HepG2 (cell line): ENCODE data around the gene GPN2. TPM values are rescaled to one million over a fixed set of nuclear protein-coding genes. Genes with fewer than 3 reads are reported as not detected.
A peak's percentile ranks its signal among the peaks of the same experiment; 100 is the strongest.

ENCODE experiments used
- ASH2L ChIP-seq: fragments of 300-600, 200-600 bp; sonication (generic); IDR thresholded peaks from 2 replicates; pipeline ENCODE4 v1.7.0; 2017; ENCODE audit warnings: low read depth, mild to moderate bottlenecking, moderate library complexity, mixed read lengths, low read length; ENCODE audit not compliant: insufficient read length
- BATF2 ChIP-seq: sonication (generic); formaldehyde crosslinking; IDR thresholded peaks from 2 replicates; pipeline ENCODE4 v1.8.0; 2022; ENCODE audit warnings: mild to moderate bottlenecking, missing genetic modification reagents, moderate library complexity
- E2F5 ChIP-seq: sonication (generic); formaldehyde crosslinking; conservative IDR thresholded peaks from 2 replicates; pipeline ENCODE4 v1.4.0; 2020; ENCODE audit warnings: missing genetic modification reagents
- KDM1A ChIP-seq: IDR thresholded peaks from 2 replicates; pipeline ENCODE4 v1.6.1; 2016; ENCODE audit warnings: missing compliant biosample characterization
- LRRFIP1 ChIP-seq: sonication (generic); formaldehyde crosslinking; conservative IDR thresholded peaks from 2 replicates; pipeline ENCODE4 v1.4.0; 2020; ENCODE audit warnings: missing genetic modification reagents
- MXD4 ChIP-seq: IDR thresholded peaks from 2 replicates; pipeline ENCODE4 v1.6.1; 2016; ENCODE audit warnings: mild to moderate bottlenecking, missing biosample characterization, missing genetic modification reagents
- NFYC ChIP-seq: IDR thresholded peaks from 2 replicates; pipeline ENCODE4 v1.6.1; 2016; ENCODE audit warnings: missing genetic modification reagents, missing compliant biosample characterization
- NR2F2 ChIP-seq: IDR thresholded peaks from 2 replicates; pipeline ENCODE4 v1.6.1; 2012; ENCODE audit warnings: low read depth, inconsistent platforms, borderline replicate concordance
- RBFOX2 ChIP-seq: fragments of 200-400 bp; formaldehyde crosslinking; IDR thresholded peaks from 2 replicates; pipeline ENCODE4 v1.6.1; 2017; ENCODE audit warnings: low read depth, mild to moderate bottlenecking, low read length
- RXRA ChIP-seq: sonication (generic); formaldehyde crosslinking; IDR thresholded peaks from 2 replicates; pipeline ENCODE4 v1.5.1; 2020; ENCODE audit warnings: missing genetic modification reagents
- SALL1 ChIP-seq: sonication (generic); formaldehyde crosslinking; IDR thresholded peaks from 2 replicates; pipeline ENCODE4 v1.8.0; 2022; ENCODE audit warnings: mild to moderate bottlenecking, missing genetic modification reagents
- SIN3A ChIP-seq: IDR thresholded peaks from 2 replicates; pipeline ENCODE4 v1.6.1; 2011; ENCODE audit warnings: low read depth, mild to moderate bottlenecking, control low read depth, low read length, borderline replicate concordance
- ZC3H4 ChIP-seq: sonication (generic); formaldehyde crosslinking; IDR thresholded peaks from 2 replicates; pipeline ENCODE4 v1.4.0; 2020; ENCODE audit warnings: missing genetic modification reagents, borderline replicate concordance
- ZFP82 ChIP-seq: sonication (generic); formaldehyde crosslinking; IDR thresholded peaks from 2 replicates; pipeline ENCODE4 v1.5.1; 2020; ENCODE audit warnings: mild to moderate bottlenecking, missing genetic modification reagents, borderline replicate concordance
- ZNF441 ChIP-seq: sonication (generic); formaldehyde crosslinking; IDR thresholded peaks from 2 replicates; pipeline ENCODE4 v1.7.0; 2021; ENCODE audit warnings: missing genetic modification reagents, borderline replicate concordance
- ZNF446 ChIP-seq: sonication (generic); formaldehyde crosslinking; IDR thresholded peaks from 2 replicates; pipeline ENCODE4 v1.5.0; 2020; ENCODE audit warnings: mild to moderate bottlenecking, missing genetic modification reagents
- polyA plus RNA-seq, 8 experiments: library from polyadenylated mRNA; depleted of rRNA in 3 of 8; stranded (reverse) in 7 of 8; unstranded in 1 of 8; fragments of >200 nt; fragmentation: Illumina TruSeq in 4 of 8; extraction: Trizol in 4 of 8; gene quantifications; 2 replicates each; pipeline versions ENCODE4 v1.2.1 to v1.2.3, GENCODE V29; 2011 to 2016; ENCODE audit warnings: low read depth in 4 of 8, missing spikeins in 1 of 8, mixed read lengths in 1 of 8; ENCODE audit not compliant: insufficient read depth in 1 of 8
- total RNA-seq, 5 experiments: library from RNA; depleted of rRNA; stranded (reverse); fragments of >200 nt; fragmentation: Illumina TruSeq; extraction: Trizol; gene quantifications; 2 replicates each; pipeline ENCODE4 v1.2.3, GENCODE V29; 2016; ENCODE audit warnings: low read depth in 1 of 5
- TF ChIP-seq, protein P1 (sequence below), 2 experiments: sonication (generic) in 1 of 2; formaldehyde crosslinking in 1 of 2; IDR thresholded peaks; 2 replicates each; pipeline versions ENCODE4 v1.4.0 to v1.6.1; 2016 to 2020; ENCODE audit warnings: borderline replicate concordance in 1 of 2, low read depth in 1 of 2, mild to moderate bottlenecking in 1 of 2, missing genetic modification reagents in 1 of 2
- TF ChIP-seq, protein P2 (sequence below): sonication (generic); formaldehyde crosslinking; IDR thresholded peaks from 2 replicates; pipeline ENCODE4 v1.5.1; 2020; ENCODE audit warnings: mild to moderate bottlenecking, missing genetic modification reagents, moderate library complexity

GPN2 gene
- total and polyA plus RNA-seq, 2 of the 13 experiments (the other 11 are each of a cell fraction or from before 2014, with no cell fraction given), result 19.3 to 38.9 TPM

DNA sequence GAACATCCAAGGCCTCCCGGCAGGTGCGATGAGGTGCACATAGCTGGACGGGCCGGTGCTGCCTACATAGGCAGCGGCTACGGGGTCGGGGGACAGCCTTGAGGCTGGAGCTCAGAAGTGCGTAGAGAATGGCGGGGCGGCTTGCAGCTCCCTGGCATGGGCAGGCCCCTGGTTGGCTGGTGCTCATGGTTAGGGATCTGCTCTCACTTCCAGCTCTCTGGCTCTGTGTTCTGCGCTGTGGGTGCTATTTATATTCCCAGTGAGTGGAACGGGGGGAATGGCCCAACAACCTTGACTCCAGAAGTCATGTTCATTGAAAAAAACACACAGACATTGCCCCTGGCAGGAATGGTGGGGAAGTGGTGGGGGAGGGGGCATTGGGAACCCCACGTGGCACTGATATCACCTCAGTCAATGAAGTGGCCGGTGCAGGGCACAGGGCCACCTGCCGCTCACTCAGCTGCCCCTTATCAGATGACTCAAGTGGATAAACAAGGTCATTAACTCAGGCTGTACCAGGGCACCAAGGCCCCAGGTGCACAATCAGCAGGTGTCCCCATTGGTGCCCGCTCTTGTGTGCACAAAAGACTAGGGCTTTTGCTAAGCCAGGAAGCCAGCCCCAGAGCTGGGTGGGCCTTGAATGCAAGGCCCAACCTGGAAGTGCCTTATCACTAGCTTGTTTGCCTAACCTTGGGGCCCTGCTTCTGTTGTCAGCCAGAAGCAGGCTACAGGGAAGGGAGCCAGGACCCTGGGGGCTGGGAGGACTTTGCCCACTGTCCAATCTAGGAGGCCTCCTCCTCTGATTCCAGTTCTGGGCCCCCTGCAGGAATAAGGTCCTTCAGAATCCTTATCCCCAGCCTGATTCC lies 23.9 kb upstream of the GPN2 start, which contains the start of gene NR0B2 (continued):
- TF ChIP-seq, protein P1, sequence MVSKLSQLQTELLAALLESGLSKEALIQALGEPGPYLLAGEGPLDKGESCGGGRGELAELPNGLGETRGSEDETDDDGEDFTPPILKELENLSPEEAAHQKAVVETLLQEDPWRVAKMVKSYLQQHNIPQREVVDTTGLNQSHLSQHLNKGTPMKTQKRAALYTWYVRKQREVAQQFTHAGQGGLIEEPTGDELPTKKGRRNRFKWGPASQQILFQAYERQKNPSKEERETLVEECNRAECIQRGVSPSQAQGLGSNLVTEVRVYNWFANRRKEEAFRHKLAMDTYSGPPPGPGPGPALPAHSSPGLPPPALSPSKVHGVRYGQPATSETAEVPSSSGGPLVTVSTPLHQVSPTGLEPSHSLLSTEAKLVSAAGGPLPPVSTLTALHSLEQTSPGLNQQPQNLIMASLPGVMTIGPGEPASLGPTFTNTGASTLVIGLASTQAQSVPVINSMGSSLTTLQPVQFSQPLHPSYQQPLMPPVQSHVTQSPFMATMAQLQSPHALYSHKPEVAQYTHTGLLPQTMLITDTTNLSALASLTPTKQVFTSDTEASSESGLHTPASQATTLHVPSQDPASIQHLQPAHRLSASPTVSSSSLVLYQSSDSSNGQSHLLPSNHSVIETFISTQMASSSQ (IDR thresholded peaks at IDR 0.05; ENCODE audit: low read depth), result peak; percentile 90
- TF ChIP-seq, protein P1 (CRISPR knock-in tag; IDR thresholded peaks at IDR 0.05; ENCODE audit: borderline replicate concordance), result peak; percentile 97
- TF ChIP-seq E2F5 (CRISPR knock-in tag), result no peak
- TF ChIP-seq BATF2 (CRISPR knock-in tag), result peak; percentile 93
- TF ChIP-seq ZC3H4, result peak; percentile 39; the same call in 1 of the 2 replicates
- peak; percentile 50; the same call in 1 of the 2 replicates for TF ChIP-seq KDM1A
- TF ChIP-seq NFYC, result peak; percentile 59; the same call in 1 of the 2 replicates
- peak; percentile 38; the same call in 1 of the 2 replicates for TF ChIP-seq ZNF441
- TF ChIP-seq SALL1 (CRISPR knock-in tag), result peak; percentile 88
- no peak for TF ChIP-seq ASH2L
- TF ChIP-seq MXD4 (CRISPR knock-in tag), result peak; percentile 91
- TF ChIP-seq, protein P2, sequence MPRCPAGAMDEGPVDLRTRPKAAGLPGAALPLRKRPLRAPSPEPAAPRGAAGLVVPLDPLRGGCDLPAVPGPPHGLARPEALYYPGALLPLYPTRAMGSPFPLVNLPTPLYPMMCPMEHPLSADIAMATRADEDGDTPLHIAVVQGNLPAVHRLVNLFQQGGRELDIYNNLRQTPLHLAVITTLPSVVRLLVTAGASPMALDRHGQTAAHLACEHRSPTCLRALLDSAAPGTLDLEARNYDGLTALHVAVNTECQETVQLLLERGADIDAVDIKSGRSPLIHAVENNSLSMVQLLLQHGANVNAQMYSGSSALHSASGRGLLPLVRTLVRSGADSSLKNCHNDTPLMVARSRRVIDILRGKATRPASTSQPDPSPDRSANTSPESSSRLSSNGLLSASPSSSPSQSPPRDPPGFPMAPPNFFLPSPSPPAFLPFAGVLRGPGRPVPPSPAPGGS (CRISPR knock-in tag), result peak; percentile 84; the same call in 1 of the 2 replicates
- TF ChIP-seq ZNF446 (CRISPR knock-in tag), result 0 out of 2 replicates have a peak, but pooled peaks have one; percentile 5
- TF ChIP-seq SIN3A, result peak; percentile 19; the same call in 1 of the 2 replicates
- peak; percentile 99 for TF ChIP-seq RXRA
- peak; percentile 99 for TF ChIP-seq RBFOX2
- peak; percentile 91 for TF ChIP-seq NR2F2
- TF ChIP-seq LRRFIP1 (CRISPR knock-in tag), result no peak
- no peak; the same call in none of the 2 replicates for TF ChIP-seq ZFP82 (CRISPR knock-in tag)
